ENCODE data around the gene B3GAT2. TPM values are rescaled to one million over a fixed set of nuclear protein-coding genes. Genes with fewer than 3 reads are reported as not detected.

B3GAT2 gene
- total RNA-seq, 4 donors from 2014 or later: 0.16 TPM; not detected in 3

DNA sequence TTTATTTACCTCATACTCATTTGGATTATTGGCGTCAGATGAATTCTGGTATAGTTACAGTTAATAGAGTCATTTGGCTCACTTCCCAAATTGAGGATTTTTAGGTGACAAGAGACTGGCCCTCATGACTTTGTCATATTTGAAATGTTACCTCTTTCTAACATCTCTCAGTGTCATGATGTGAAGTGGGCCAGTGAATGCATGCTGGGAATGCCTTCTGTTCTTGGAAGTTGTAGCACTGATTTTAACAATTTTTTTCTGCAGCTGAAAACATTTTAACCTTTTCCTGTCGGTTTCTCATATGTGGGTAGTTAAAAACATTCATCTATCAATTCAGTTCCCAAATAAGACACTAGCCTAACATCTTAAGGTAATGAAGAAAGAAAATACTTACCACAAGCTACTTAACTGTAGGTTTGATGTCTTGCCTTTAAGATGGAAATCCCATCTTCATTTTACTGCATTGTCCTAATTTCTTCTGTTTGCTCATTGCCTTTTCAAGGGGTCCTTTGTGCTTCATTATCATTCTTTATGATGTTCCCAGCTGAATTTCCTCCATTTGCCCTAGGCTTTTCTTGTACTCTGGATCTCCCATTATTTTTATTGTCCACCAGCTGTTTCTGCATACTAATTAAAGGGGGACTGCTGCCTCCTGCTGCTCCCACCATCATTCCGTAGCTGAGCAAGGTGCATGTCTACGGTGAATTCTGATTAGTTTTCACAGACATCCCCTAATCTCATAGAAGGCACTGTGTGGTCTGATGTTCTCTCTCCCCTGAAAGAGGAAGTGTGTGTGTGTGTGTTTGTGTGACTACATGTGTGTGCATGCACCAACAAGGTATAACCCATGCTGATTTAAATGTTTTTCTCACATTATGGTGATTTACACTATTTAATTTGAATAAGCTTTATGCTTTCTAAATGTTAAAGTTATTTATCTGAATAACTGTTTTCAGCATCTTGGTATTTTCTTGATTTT is 109.5 kb downstream of the B3GAT2 start:
- no peaks in the 10 kb centered on the region for H3K4me1 ChIP-seq
- H3K36me3 ChIP-seq: peaks cover 0 to 8% of the 10 kb centered on the region in 2 donors
- H3K27ac ChIP-seq: no peak overlapping the region
- no peaks in the 10 kb centered on the region for H3K27me3 ChIP-seq
- ATAC-seq: no peak
- WGBS, 2 donors (ENCODE audit: low coverage in 1 of 2): 85 to 92% methylated on average over 4 of the region's 4 CpGs
- TF ChIP-seq POLR2AphosphoS5 (IDR thresholded peaks at IDR 0.05): no peak
- no peak for TF ChIP-seq POLR2A (IDR thresholded peaks at IDR 0.05)
- TF ChIP-seq, protein P1, sequence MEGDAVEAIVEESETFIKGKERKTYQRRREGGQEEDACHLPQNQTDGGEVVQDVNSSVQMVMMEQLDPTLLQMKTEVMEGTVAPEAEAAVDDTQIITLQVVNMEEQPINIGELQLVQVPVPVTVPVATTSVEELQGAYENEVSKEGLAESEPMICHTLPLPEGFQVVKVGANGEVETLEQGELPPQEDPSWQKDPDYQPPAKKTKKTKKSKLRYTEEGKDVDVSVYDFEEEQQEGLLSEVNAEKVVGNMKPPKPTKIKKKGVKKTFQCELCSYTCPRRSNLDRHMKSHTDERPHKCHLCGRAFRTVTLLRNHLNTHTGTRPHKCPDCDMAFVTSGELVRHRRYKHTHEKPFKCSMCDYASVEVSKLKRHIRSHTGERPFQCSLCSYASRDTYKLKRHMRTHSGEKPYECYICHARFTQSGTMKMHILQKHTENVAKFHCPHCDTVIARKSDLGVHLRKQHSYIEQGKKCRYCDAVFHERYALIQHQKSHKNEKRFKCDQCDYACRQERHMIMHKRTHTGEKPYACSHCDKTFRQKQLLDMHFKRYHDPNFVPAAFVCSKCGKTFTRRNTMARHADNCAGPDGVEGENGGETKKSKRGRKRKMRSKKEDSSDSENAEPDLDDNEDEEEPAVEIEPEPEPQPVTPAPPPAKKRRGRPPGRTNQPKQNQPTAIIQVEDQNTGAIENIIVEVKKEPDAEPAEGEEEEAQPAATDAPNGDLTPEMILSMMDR (IDR thresholded peaks at IDR 0.05): no peak
- TF ChIP-seq EP300 (IDR thresholded peaks at IDR 0.05): no peak
- H3K9me3 ChIP-seq: no peaks in the 10 kb centered on the region
- H3K4me3 ChIP-seq: no peak overlapping the region

DNA sequence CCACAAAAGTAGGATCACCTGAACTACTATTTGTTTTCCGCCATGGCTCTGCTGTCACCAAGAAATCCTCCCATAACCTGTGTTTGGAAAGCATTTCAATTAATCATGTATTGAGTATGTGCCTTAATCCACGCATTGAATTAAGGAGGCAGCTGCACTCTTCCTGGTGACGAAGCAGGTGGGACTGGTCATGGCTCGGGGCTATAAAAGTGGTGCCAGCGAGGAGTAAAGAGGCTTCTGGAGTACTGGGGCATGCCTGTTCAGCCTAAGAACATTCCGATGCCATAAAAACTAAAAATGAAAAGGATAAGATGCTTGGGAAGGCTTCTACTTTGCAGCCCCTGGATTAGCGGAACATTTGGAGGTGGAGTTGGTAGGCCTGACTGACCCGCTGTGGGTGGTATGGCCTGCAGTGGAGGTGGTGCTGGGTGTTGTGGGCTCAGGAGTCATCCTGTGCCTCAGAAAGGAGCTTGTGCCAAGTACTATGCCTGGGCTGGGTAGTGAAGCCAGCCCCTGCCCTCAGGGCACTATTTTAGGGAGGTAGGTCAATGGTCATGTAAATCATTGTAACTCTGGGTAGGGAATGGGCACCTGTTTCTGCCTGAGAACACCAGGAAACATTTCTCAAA is 110.5 kb downstream of the B3GAT2 start:
- no peak for ATAC-seq
- no peak for TF ChIP-seq POLR2A (IDR thresholded peaks at IDR 0.05)
- TF ChIP-seq, protein P1 (IDR thresholded peaks at IDR 0.05): no peak
- TF ChIP-seq POLR2AphosphoS5 (IDR thresholded peaks at IDR 0.05): no peak
- no peak for TF ChIP-seq EP300 (IDR thresholded peaks at IDR 0.05)
- 95 to 100% methylated on average over 2 to 8 of the region's 8 CpGs for WGBS, 2 donors (ENCODE audit: low coverage in 1 of 2)
- H3K27me3 ChIP-seq: no peaks in the 10 kb centered on the region
- H3K4me3 ChIP-seq: no peak overlapping the region
- H3K36me3 ChIP-seq: peaks cover 0 to 7% of the 10 kb centered on the region in 2 donors
- H3K27ac ChIP-seq: no peak overlapping the region
- no peaks in the 10 kb centered on the region for H3K4me1 ChIP-seq
- no peaks in the 10 kb centered on the region for H3K9me3 ChIP-seq

DNA sequence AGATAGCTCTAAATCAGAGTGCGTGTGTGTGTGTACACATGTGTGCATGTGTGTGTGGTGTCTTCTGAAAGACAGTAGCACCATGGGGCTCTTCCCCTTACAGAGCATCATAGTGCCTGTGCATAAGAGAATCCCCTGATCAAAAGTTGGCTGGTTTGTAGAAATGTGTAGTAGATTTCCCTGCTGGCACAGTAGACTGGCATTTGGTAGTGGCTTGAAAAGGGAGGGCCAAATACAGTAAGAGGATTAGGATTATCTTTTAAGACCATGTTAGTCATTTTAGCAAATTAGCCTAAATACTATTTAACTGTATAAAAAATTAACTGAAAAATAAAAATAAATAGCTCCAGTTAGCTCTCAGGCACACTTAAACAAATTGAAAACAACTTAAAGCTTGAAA is 112.6 kb downstream of the B3GAT2 start:
- no peak overlapping the region for H3K27ac ChIP-seq
- no peaks in the 10 kb centered on the region for H3K9me3 ChIP-seq
- TF ChIP-seq EP300 (IDR thresholded peaks at IDR 0.05) (no peak), POLR2A (IDR thresholded peaks at IDR 0.05) (no peak), POLR2AphosphoS5 (IDR thresholded peaks at IDR 0.05) (no peak)
- TF ChIP-seq, protein P1 (IDR thresholded peaks at IDR 0.05): no peak
- WGBS, 2 donors (ENCODE audit: low coverage in 1 of 2): 90 to 100% methylated on average over 1 of the region's 1 CpG
- H3K36me3 ChIP-seq: peaks cover 0 to 7% of the 10 kb centered on the region in 2 donors
- H3K4me1 ChIP-seq: no peaks in the 10 kb centered on the region
- H3K4me3 ChIP-seq: no peak overlapping the region
- no peak for ATAC-seq
- H3K27me3 ChIP-seq: no peaks in the 10 kb centered on the region

DNA sequence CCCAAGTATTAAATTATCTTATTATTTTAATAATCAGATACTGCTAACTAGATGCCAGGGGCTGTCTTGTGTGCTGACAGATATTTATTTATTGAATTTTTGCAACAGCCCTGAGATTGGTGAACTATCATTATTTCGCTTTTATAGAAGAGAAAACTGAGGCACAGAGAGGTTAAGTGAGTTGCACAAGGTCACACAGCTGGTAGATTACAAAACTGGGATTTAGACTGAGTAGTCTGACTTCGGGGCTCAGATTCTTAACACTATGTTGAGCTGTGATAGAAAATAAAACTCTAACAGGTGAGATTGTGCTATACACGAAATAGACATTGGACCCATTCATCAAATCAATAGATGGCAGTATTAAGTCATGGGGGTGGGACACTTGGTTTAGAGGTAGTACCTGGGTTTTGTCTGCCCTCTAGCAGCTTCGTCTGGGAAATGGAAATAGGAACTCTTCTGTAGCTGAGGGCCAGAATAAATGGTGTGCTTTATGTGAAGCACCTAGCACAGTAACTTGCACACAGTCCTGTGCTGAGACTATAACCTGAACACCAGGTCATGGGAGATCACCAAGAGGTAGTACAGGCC is 113.4 kb downstream of the B3GAT2 start:
- Histone ChIP-seq H3K27ac (no peak overlapping the region), H3K9me3 (no peaks in the 10 kb centered on the region), H3K4me1 (no peaks in the 10 kb centered on the region), H3K27me3 (no peaks in the 10 kb centered on the region), H3K36me3 (peaks cover 0 to 7% of the 10 kb centered on the region in 2 donors), H3K4me3 (no peak overlapping the region)
- WGBS, 2 donors (ENCODE audit: low coverage in 1 of 2): 91 to 94% methylated on average over 3 to 4 of the region's 4 CpGs
- TF ChIP-seq POLR2AphosphoS5 (IDR thresholded peaks at IDR 0.05) (no peak), POLR2A (IDR thresholded peaks at IDR 0.05) (no peak), EP300 (IDR thresholded peaks at IDR 0.05) (no peak)
- TF ChIP-seq, protein P1 (IDR thresholded peaks at IDR 0.05): no peak
- ATAC-seq: no peak
